K562 (cell line): ENCODE results near the gene ZNF429. TPM values are rescaled to one million over a fixed set of nuclear protein-coding genes. Genes with fewer than 3 reads are reported as not detected.

Experiments used
- ATAC-seq: fragments of 200-7000 bp; cut with Tn5 transposase; 3 replicates; pipeline ENCODE4 v1.9.1; 2020; ENCODE audit warnings: moderate library complexity
- BruUV-seq: library from RNA; stranded (reverse); fragments of 400-500 nt; replicated peaks from 2 replicates; lab custom pipeline; 2021; lab: Mats Ljungman, UMichigan
- CTCF ChIA-PET: fragments of 300-600 bp; formaldehyde crosslinking; extraction: SDS; loops from one replicate; lab custom pipeline; 2021; ENCODE audit warnings: low intra/inter-chr PET ratio; lab: Yijun Ruan, JAX
- POLR2A ChIA-PET: fragments of 300-600, 350-650 bp; sonication (Branson Sonifier 250); formaldehyde crosslinking; extraction: SDS; loops from one replicate; lab custom pipeline; 2021; ENCODE audit warnings: antibody characterized with exemption, inconsistent platforms; lab: Yijun Ruan, JAX
- DNase-seq, 4 experiments: peaks; one replicate each; pipeline versions ENCODE4 v3.0.0 to v3.0.0-alpha.2; 2011 to 2018; ENCODE audit warnings: low spot score in 3 of 4, mixed read lengths in 3 of 4; ENCODE audit errors: extremely low read depth in 1 of 4
- FAIRE-seq: peaks from 2 replicates; lab custom pipeline; 2011; peaks lifted over from hg19 to GRCh38; lab: Jason Lieb, UNC
- H2AFZ ChIP-seq: 2 replicates; pipeline ENCODE4 v1.6.0; 2011; ENCODE audit warnings: low read depth, low read length, control low read depth, inconsistent platforms
- H3K27ac ChIP-seq: fragments of 200-600 bp; 3 replicates; pipeline ENCODE4 v1.8.0; 2011; ENCODE audit warnings: low read depth, mild to moderate bottlenecking, control low read depth, inconsistent platforms, low read length, moderate library complexity, mixed read lengths; ENCODE audit errors: extremely low read depth
- H3K27me3 ChIP-seq, 2 experiments: fragments of 300-600 bp in 1 of 2; 2 replicates in 1 of 2; 3 replicates in 1 of 2; pipeline versions ENCODE4 v1.6.0 to v1.8.0; 2011; ENCODE audit warnings: inconsistent platforms in 2 of 2, low read length in 2 of 2, mild to moderate bottlenecking in 1 of 2, mixed read lengths in 1 of 2, moderate library complexity in 1 of 2; ENCODE audit not compliant: control insufficient read depth in 2 of 2, insufficient read depth in 2 of 2
- H3K36me3 ChIP-seq: fragments of 300-600 bp; 3 replicates; pipeline ENCODE4 v1.8.0; 2011; ENCODE audit warnings: mild to moderate bottlenecking, low read length, inconsistent platforms; ENCODE audit not compliant: control insufficient read depth, insufficient read depth
- H3K4me1 ChIP-seq, 2 experiments: fragments of 200-600 bp in 1 of 2; replicated peaks in 1 of 2; 2 replicates in 1 of 2; 3 replicates in 1 of 2; pipeline versions ENCODE4 v1.5.1 to v1.8.0; 2011; ENCODE audit warnings: inconsistent platforms in 2 of 2, low read length in 2 of 2, mild to moderate bottlenecking in 1 of 2, mixed read lengths in 1 of 2, moderate library complexity in 1 of 2; ENCODE audit not compliant: control insufficient read depth in 2 of 2, insufficient read depth in 2 of 2
- H3K4me2 ChIP-seq: 2 replicates; pipeline ENCODE4 v1.6.1; 2011; ENCODE audit warnings: low read length, control low read depth, inconsistent platforms, mixed read lengths; ENCODE audit not compliant: insufficient read depth
- H3K4me3 ChIP-seq: fragments of 200-600 bp; sonication (generic), shearing (Covaris generic); 2 replicates; pipeline ENCODE4 v1.5.1; 2016; ENCODE audit warnings: control low read depth, inconsistent platforms
- H3K79me2 ChIP-seq: fragments of 200-600 bp; 3 replicates; pipeline ENCODE4 v1.8.0; 2011; ENCODE audit warnings: low read length, inconsistent platforms; ENCODE audit not compliant: control insufficient read depth, insufficient read depth
- H3K9ac ChIP-seq, 2 experiments: 2 replicates each; pipeline versions ENCODE4 v1.6.0 to v1.6.1; 2011; ENCODE audit warnings: low read depth in 2 of 2, low read length in 2 of 2, control low read depth in 1 of 2, inconsistent platforms in 1 of 2, mild to moderate bottlenecking in 1 of 2, mixed read lengths in 1 of 2; ENCODE audit not compliant: insufficient read depth in 1 of 2
- H3K9me1 ChIP-seq: one replicate; pipeline ENCODE4 v1.6.0; 2011; ENCODE audit warnings: inconsistent platforms, mild to moderate bottlenecking, low read length, moderate library complexity; ENCODE audit not compliant: control insufficient read depth, insufficient read depth
- H3K9me3 ChIP-seq: replicated peaks from 2 replicates; pipeline ENCODE4 v1.5.1; 2011; ENCODE audit warnings: low read depth, low read length, inconsistent platforms; ENCODE audit not compliant: control insufficient read depth, insufficient read depth
- H4K20me1 ChIP-seq: replicated peaks from 2 replicates; pipeline ENCODE4 v1.6.1; 2011; ENCODE audit warnings: low read length, inconsistent platforms, mixed read lengths; ENCODE audit not compliant: control insufficient read depth, insufficient read depth
- CBX3 ChIP-seq, 2 experiments: IDR thresholded peaks; 1 replicate in 1 of 2; 2 replicates in 1 of 2; pipeline ENCODE4 v1.6.1; 2012; ENCODE audit warnings: inconsistent platforms in 2 of 2, low read length in 2 of 2, borderline replicate concordance in 1 of 2, control low read depth in 1 of 2
- GABPB2 ChIP-seq: fragments of 250-450 bp; sonication (Bioruptor Pico); conservative IDR thresholded peaks from 2 replicates; pipeline ENCODE4 v1.5.1; 2021; ENCODE audit warnings: mild to moderate bottlenecking
- LCOR ChIP-seq: sonication (generic); formaldehyde crosslinking; IDR thresholded peaks from 2 replicates; pipeline ENCODE4 v1.8.0; 2022; ENCODE audit warnings: mild to moderate bottlenecking, missing genetic modification reagents
- MCM2 ChIP-seq: fragments of 450-650 bp; IDR thresholded peaks from 2 replicates; pipeline ENCODE4 v1.6.1; 2017; ENCODE audit warnings: low read depth, mild to moderate bottlenecking
- PREB ChIP-seq: sonication (generic); formaldehyde crosslinking; IDR thresholded peaks from 2 replicates; pipeline ENCODE4 v1.8.1; 2023; ENCODE audit warnings: mild to moderate bottlenecking, missing genetic modification reagents
- RAD51 ChIP-seq: fragments of 450-650 bp; IDR thresholded peaks from 2 replicates; pipeline ENCODE4 v1.7.1; 2016; ENCODE audit warnings: low read depth, mild to moderate bottlenecking, borderline replicate concordance
- SMARCA4 ChIP-seq: fragments of 450-650 bp; IDR thresholded peaks from 2 replicates; pipeline ENCODE4 v1.6.1; 2016
- SP2 ChIP-seq: IDR thresholded peaks from 2 replicates; pipeline ENCODE4 v1.6.1; 2011; ENCODE audit warnings: mild to moderate bottlenecking, low read depth, low read length, moderate library complexity; ENCODE audit not compliant: poor library complexity, severe bottlenecking; ENCODE audit errors: extremely low read depth
- SRSF1 ChIP-seq: fragments of 200-400 bp; formaldehyde crosslinking; IDR thresholded peaks from 2 replicates; pipeline ENCODE4 v1.6.1; 2017; ENCODE audit warnings: mild to moderate bottlenecking, low read depth, low read length, moderate library complexity
- TRIM28 ChIP-seq: fragments of 450-650 bp; IDR thresholded peaks from 2 replicates; pipeline ENCODE4 v1.6.1; 2017
- XRCC3 ChIP-seq: fragments of 450-650 bp; IDR thresholded peaks from 2 replicates; pipeline ENCODE4 v1.6.1; 2017; ENCODE audit warnings: mild to moderate bottlenecking, moderate library complexity
- ZNF24 ChIP-seq: fragments of 450-650 bp; IDR thresholded peaks from 2 replicates; pipeline ENCODE4 v1.6.1; 2016
- WGBS: fragments of 100-300 bp; shearing (Covaris generic); methylation state at CpG from one replicate; pipeline ENCODE4 v1.1.6; 2016; ENCODE audit warnings: low coverage, mixed read lengths; ENCODE audit not compliant: insufficient coverage; ENCODE audit errors: missing lambda C conversion rate; 5-methylcytosine and 5-hydroxymethylcytosine counted together
- in situ Hi-C: fragments of 300-500 bp; cut with MboI; formaldehyde crosslinking; loops from 4 replicates; pipeline ENCODE4 v1.15.0; 2018; ENCODE audit warnings: inconsistent platforms, mixed read lengths
- intact Hi-C: fragments of 100-400 bp; cut with micrococcal nuclease; formaldehyde crosslinking; loops from 2 replicates; pipeline ENCODE4 v1.14.2; 2022
- polyA plus RNA-seq, 8 experiments: library from polyadenylated mRNA; depleted of rRNA in 4 of 8; stranded (reverse) in 5 of 8; unstranded in 3 of 8; fragments of >200 nt; fragmentation: Nextera tagmentation in 2 of 8; fragmentation: Illumina TruSeq in 1 of 8; extraction: Ambion mirVana in 2 of 8; extraction: Trizol in 1 of 8; gene quantifications; 2 replicates each; pipeline versions ENCODE4 v1.2.1 to v1.2.3, GENCODE V29; 2011 to 2014; ENCODE audit warnings: inconsistent platforms in 1 of 8, missing spikeins in 1 of 8
- total RNA-seq, 7 experiments: library from RNA; depleted of rRNA in 6 of 7; stranded (reverse); fragments of >200 nt in 6 of 7; fragmentation: Illumina TruSeq in 2 of 7; extraction: Trizol in 2 of 7; gene quantifications; 2 replicates each; pipeline versions ENCODE4 v1.2.1 to v1.2.3, GENCODE V29; 2011 to 2021; ENCODE audit warnings: low replicate concordance in 1 of 7
- TF ChIP-seq, protein P1 (sequence below): fragments of 250-450 bp; sonication (Bioruptor Pico); IDR thresholded peaks from 2 replicates; pipeline ENCODE4 v1.5.0; 2021; ENCODE audit warnings: mild to moderate bottlenecking, borderline replicate concordance
- TF ChIP-seq, protein P2 (sequence below): fragments of 450-650 bp; IDR thresholded peaks from 2 replicates; pipeline ENCODE4 v1.6.1; 2017; ENCODE audit warnings: mild to moderate bottlenecking, moderate library complexity

ZNF429 gene
- total and polyA plus RNA-seq, 9 of the 15 experiments (the other 6 are each of a cell fraction or from before 2014, with no cell fraction given): 11.4 to 24.5 (median 16.3) TPM

- Histone ChIP-seq H2AFZ (no peak overlapping the region), H3K4me2 (no peak overlapping the region), H3K27ac (no peak overlapping the region), H3K9ac (no peak overlapping the region), H4K20me1 (no peaks in the 10 kb centered on the region), H3K9me1 (no peaks in the 10 kb centered on the region), H3K79me2 (no peaks in the 10 kb centered on the region), H3K9me3 (peaks cover 11% of the 10 kb centered on the region), H3K4me3 (no peak overlapping the region), H3K27me3 (no peaks in the 10 kb centered on the region), H3K4me1 (peaks cover 0 to 10% of the 10 kb centered on the region in 2 experiments; a peak in 1 of 5 replicates), H3K36me3 (no peaks in the 10 kb centered on the region)
- CTCF ChIA-PET: no interaction called here
- no TSS peak for BruUV-seq
- no peak for TF ChIP-seq SMARCA4
- TF ChIP-seq SRSF1: no peak
- TF ChIP-seq MCM2: no peak
- TF ChIP-seq ZNF24: no peak
- ATAC-seq (no peak), DNase-seq (no peak), FAIRE-seq (no peak)
- POLR2A ChIA-PET: no interaction called here
- intact Hi-C loops: no loop called here
- in situ Hi-C loops: no loop called here
These were observed 19.5 kb upstream of the ZNF429 start for GRCh38 chr19:21485926-21486325.

GRCh38 chr19:21487969-21488368 is 17.4 kb upstream of the ZNF429 start:
- Histone ChIP-seq H3K9me3 (peaks cover 10% of the 10 kb centered on the region), H3K36me3 (no peaks in the 10 kb centered on the region), H3K4me2 (no peak overlapping the region), H3K79me2 (no peaks in the 10 kb centered on the region), H3K9me1 (no peaks in the 10 kb centered on the region), H3K4me1 (peaks cover 0 to 6% of the 10 kb centered on the region in 2 experiments; a peak in 1 of 5 replicates), H3K9ac (no peak overlapping the region), H3K27me3 (no peaks in the 10 kb centered on the region), H3K27ac (no peak overlapping the region), H2AFZ (no peak overlapping the region), H3K4me3 (no peak overlapping the region), H4K20me1 (no peaks in the 10 kb centered on the region)
- no TSS peak for BruUV-seq
- in situ Hi-C loops (no loop called here), intact Hi-C loops (no loop called here)
- DNase-seq: no peak
- FAIRE-seq: no peak
- ChIA-PET CTCF (no interaction called here), POLR2A (no interaction called here)
- ATAC-seq: no peak
- WGBS: 80% methylated on average over 1 of the region's 1 CpG
- TF ChIP-seq LCOR (CRISPR knock-in tag) (no peak), SP2 (no peak), CBX3 (IDR thresholded peaks at IDR 0.05; ENCODE audit: borderline replicate concordance in 1 of 2, low read length in 2 of 2) (no peak), XRCC3 (no peak), RAD51 (no peak), PREB (no peak), GABPB2 (CRISPR knock-in tag) (no peak), TRIM28 (no peak)
- TF ChIP-seq, protein P1, sequence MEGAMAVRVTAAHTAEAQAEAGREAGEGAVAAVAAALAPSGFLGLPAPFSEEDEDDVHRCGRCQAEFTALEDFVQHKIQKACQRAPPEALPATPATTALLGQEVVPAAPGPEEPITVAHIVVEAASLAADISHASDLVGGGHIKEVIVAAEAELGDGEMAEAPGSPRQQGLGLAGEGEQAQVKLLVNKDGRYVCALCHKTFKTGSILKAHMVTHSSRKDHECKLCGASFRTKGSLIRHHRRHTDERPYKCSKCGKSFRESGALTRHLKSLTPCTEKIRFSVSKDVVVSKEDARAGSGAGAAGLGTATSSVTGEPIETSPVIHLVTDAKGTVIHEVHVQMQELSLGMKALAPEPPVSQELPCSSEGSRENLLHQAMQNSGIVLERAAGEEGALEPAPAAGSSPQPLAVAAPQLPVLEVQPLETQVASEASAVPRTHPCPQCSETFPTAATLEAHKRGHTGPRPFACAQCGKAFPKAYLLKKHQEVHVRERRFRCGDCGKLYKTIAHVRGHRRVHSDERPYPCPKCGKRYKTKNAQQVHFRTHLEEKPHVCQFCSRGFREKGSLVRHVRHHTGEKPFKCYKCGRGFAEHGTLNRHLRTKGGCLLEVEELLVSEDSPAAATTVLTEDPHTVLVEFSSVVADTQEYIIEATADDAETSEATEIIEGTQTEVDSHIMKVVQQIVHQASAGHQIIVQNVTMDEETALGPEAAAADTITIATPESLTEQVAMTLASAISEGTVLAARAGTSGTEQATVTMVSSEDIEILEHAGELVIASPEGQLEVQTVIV (CRISPR knock-in tag): no peak
- TF ChIP-seq, protein P2, sequence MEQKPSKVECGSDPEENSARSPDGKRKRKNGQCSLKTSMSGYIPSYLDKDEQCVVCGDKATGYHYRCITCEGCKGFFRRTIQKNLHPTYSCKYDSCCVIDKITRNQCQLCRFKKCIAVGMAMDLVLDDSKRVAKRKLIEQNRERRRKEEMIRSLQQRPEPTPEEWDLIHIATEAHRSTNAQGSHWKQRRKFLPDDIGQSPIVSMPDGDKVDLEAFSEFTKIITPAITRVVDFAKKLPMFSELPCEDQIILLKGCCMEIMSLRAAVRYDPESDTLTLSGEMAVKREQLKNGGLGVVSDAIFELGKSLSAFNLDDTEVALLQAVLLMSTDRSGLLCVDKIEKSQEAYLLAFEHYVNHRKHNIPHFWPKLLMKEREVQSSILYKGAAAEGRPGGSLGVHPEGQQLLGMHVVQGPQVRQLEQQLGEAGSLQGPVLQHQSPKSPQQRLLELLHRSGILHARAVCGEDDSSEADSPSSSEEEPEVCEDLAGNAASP: no peak
